Fibroblast of skin of scalp (primary cell): ENCODE results near the gene SLC25A2.

Experiments used
- DNase-seq: peaks from one replicate; pipeline ENCODE4 v3.0.0-alpha.2; 2013

SLC25A2 gene

GRCh38 chr5:141313711-141314110 lies 9.9 kb upstream of the SLC25A2 start:
- DNase-seq = no peak

- no peak for DNase-seq
These were observed 2.8 kb upstream of the SLC25A2 start for GRCh38 chr5:141306630-141307029.

- DNase-seq = no peak
These were observed 5.5 kb downstream of the SLC25A2 start for GRCh38 chr5:141298376-141298775.

DNA sequence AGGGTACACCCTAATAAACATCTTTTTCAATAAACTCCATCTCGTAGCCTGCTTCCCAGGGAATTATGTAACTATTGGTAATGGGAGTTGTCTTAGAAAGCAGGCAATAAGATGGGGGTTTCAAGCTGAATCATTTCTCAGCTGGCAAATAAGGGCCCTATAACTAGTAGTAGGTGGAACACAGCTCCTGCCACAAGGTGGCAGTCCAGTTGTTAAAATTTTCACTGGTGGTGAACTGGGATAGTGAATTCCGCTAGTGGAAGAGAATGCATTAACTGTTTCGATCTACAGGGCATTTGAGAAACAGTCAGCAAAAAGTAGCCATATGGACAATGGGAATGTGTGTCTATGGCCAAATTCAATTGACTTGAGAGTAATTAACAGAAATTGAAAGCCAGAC lies 30.9 kb downstream of the SLC25A2 start:
- DNase-seq = no peak

DNA sequence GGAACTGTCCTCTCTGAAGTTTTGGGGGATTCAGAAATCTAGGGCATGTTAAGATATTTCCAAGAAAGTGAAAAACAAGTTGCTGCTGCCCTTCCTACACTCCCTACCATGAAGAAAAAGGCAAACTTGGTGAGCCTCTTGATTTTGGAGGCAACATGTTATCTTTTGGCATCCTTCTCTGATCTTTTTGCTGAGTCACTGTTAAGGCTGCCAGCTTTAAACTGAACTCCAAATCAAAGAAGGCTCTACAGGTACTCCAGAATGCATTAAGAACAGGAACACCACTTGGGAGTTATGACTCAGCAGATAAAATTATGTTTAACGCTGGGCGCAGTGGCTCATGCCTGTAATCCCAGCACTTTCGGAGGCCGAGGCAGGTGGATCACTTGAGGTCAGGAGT lies 34.7 kb downstream of the SLC25A2 start:
- DNase-seq = no peak

DNA sequence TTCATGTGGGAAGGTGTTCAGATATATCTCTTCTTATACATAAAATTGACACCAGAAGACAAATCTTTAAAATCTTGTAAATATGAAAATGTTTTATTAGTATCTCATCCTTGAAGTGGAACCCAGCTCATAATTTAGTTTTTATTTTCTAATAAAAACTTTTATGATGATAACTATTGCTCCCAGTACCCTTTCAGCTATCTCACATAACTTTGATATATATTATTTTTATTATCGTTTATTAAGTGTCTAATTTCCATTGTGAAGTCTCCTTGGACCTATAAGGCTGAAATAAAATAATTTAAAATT lies 42.7 kb downstream of the SLC25A2 start:
- DNase-seq = no peak

GRCh38 chr5:141260458-141261237 lies 43.2 kb downstream of the SLC25A2 start:
- DNase-seq = no peak

DNA sequence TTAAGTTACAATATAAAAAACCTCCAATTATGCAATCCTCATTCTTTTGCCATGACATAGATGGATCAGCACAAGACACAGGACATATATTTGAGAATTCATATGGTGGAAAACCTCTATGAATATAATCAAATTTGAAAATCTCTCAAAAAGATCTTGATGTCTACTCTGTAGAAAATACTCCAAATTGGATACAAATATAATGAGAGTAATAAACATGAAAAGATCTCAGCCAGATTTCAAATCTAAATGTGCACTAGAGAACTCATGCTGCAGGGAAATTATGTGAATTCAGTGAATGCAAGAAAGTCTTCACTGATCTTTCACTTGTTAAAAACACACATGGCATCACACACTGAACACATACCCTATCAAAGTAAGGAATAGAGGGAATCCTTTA lies 44.9 kb downstream of the SLC25A2 start:
- DNase-seq = no peak

DNA sequence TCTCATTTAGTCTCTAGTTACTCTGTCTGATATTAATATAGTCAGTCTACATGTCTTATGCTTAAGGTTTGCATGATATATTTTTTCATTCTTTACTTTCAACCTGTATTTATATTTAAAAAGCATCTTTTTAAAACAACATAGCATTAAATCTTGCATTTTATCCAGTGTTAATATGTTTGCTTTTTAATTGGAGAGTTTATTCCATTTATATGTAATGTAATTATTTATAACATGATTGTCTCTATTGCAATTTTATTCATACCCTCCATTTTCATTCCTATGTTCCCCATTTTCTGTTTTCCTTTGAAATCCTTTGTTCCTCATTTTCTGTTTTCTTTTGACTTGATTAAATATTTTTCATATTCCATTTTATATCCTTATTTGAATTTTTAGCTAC lies 45.4 kb downstream of the SLC25A2 start:
- DNase-seq = no peak
